Right hindlimb (tissue), 1 donor: Measurements from ENCODE around the gene NABP2.
A peak's percentile ranks its signal among the peaks of the same experiment; 100 is the strongest.
"Not testable (repeated sequence)": the region's sequence is repeated elsewhere in the genome, so short reads cannot be mapped to it uniquely, and the experiment has no call there.

Experiments used
- DNase-seq: peaks from one replicate; pipeline ENCODE4 v3.0.0-alpha.2; 2018

The NABP2 gene

GRCh38 chr12:56224102-56224701 is at the start of gene NABP2:
NABP2 (plus strand) TSS chr12:56224342; CDS start chr12:56224857, 515 bp downstream.
- DNase-seq, result peak; percentile 99

GRCh38 chr12:56178347-56178746 is 45.8 kb upstream of the NABP2 start:
- no peak for DNase-seq

DNA sequence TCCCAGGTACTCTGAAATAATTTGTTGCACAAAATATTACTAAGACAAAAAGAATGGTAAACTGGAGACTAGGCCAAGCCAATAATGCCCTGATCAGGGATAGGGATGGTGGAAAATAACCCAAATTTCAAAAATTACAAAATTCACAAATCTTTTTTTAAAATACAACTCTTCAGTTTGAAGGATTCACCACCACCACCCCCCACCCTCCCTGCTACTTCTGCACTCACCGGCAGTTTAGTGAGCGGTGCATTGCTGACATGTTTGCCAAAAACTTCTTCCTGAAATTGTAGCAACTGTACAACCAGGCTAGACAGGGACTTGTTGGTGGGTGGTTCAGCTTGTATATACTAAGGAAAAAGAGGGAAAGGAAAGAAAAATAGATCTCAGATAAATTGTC is 37.2 kb upstream of the NABP2 start:
- no peak for DNase-seq

- DNase-seq, result no peak
Observed at GRCh38 chr12:56188131-56188777, 35.9 kb upstream of the NABP2 start.

GRCh38 chr12:56188778-56189098 is 35.4 kb upstream of the NABP2 start:
- DNase-seq, result no peak

GRCh38 chr12:56189099-56189917 is 34.8 kb upstream of the NABP2 start, which contains the start of gene SMARCC2:
SMARCC2 (minus strand) TSS chr12:56189483; CDS start chr12:56189461, 22 bp downstream.
- DNase-seq, result peak; percentile 89

DNA sequence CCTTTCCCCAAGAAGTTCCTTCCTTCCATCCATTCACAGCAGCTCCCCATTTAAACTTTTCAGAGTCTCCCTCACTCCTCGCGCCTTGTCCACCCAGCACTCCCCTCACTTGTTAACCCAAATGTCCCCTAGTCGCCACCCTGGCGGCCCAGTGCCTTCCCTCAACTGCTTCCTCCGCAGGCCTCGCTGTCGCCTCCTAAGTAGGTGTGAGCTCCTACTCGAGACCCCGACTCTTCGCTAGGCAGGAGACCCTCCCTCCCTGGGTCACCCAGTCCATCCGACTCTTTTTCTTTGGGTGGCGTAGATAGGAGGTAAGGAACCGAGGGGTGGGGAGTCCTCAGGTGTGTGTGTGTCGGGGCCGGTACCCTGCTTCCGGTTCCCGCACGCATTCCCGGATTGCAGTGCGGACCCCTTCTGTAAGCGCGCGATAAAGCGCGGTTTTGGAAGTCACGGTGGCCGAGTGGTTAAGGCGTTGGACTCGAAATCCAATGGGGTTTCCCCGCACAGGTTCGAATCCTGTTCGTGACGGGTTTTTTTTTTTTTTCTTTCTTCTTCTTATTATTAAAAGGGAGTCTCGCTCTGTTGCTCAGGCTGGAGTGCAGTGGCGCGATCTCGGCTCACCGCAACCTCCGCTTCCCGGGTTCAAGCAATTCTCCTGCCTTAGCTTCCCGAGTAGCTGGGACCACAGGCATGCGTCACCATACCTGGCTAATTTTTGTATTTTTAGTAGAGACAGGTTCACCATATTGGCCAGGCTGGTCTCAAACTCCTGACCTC is 34.0 kb upstream of the NABP2 start:
- peak; percentile 94 for DNase-seq

DNA sequence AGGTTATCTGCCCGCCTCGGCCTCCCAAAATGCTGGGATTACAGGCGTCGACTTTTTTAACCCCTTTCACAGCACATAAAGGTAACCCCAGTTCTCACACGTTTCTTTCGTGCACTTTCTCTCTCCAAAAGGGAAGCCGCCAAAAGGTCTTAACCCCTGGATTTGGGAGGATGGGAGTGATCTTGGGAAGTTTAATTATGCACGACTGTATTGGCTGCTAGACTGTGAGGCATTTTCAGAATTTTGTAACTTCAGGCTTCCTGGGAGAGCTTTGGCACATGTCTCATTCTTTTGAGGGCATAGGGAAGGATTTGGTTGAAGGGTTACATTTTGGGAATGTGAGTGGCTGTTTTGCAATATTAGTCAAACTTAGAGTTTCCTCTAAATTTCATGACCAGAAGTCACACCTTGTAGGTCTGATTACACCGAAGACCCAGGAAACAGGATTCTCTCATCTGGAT is 33.4 kb upstream of the NABP2 start:
- DNase-seq, result no peak

DNA sequence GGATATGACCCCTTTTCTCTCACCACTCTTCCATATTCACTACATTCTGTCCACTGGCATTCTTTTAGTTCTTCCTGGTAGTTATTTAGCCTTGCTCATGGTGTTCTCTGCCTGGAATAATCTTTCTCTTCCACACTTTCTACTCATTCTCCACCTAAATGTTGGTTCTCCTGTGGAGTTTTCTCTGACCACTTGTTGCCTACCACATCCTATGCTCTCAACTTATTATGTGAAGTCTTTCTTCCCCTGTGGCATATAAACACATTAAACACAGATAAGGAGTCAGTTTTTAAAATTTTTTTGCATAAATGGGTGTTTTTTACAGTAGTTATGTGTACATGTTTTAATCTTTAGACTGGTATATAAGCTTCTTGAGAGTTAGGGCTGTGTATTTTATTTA is 31.6 kb upstream of the NABP2 start:
- DNase-seq, result no peak

DNA sequence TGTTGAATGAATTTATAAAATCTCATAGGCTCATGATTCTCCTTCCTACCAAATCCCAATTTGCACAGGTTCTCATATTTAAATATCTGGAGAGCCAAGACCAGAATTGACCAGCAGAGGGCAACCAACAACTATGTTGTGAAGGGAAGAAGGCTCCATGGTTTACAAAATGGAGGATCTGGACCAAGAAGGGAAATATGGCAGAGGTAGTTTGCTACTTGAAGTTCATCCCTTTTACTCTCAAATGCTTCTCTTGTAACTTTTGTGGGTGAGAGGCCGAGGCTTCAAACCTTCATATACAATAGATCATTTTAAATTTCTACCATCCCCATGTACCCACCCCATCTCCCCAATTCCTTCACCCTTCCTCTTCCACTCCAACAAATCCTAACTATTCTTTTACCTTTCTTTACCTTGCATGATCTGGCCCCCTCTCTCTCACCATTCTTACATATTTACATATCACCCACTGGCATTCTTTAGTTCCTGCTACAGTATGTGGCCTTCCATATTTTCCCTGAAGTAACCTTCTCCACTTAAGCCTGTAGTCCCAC is 31.0 kb upstream of the NABP2 start:
- peak; percentile 79 for DNase-seq

DNA sequence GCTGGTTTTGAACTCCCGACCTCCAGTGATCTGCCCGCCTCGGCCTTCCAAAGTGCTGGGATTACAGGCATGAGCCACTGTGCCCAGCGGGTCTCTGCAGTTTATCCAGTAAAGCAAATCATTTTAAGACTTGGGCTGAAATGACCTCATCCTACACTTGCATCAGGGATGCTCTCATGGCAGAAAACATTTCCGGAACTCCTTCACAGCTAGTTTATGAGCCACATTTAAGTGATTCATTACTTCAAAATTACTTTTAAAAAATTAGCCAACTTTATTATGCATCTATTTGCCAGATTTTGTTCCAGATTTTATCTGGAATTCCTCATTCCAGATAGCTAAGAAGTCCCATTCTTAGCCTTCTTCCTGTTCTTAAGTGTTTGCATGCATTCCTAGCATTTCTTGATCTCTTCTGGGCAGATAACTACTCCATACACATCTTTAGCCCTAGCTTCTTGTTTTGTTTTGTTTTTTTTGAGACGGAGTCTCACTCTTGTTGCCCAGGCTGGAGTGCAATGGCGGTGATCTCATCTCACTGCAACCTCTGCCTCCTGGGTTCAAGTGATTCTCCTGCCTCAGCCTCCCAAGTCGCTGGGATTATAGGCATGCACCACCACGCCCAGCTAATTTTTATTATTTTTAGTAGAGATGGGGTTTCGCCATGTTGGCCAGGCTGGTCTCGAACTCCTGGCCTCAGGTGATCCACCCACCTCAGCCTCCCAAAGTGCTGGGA is 27.2 kb upstream of the NABP2 start:
- not testable (repeated sequence) for DNase-seq

- no peak for DNase-seq
Observed at GRCh38 chr12:56197921-56198635, 26.1 kb upstream of the NABP2 start.

DNA sequence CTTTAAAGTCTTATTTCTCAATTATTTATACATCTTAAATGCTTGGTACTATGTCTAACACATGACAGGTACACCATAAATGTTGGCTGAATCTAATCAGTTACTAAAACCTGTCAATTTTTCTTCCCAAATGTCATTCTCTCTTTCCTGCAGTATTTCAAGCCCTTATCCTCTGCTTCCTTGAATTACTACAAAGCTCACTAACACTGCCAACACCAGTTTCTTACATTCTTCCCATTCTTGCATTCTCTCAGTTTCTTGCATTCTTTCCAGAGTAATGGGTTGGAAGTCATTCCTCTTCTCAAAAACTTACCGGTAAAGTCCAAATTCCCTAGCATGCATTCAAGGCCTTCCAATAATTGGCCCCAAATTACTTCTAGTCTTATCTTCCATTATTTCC is 25.3 kb upstream of the NABP2 start:
- DNase-seq, result no peak

DNA sequence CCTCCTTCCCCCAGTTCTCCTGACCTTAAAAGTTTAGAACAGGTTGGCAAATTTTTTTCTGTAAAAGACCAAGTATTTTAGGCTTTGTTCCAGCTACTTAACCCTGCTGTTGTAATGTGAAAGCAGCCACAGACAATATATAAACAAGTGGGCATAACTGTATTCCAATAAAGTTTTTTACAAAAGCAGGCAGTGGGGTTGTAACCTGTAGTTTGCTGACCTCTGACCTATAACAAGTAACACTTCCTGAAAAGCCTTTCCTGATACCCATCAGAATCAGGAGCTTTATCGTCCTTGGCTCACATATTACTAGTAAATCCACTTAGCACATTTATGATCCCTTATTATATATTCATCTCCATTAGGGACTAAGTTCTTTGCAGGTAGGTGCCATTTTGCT is 21.8 kb upstream of the NABP2 start:
- DNase-seq, result no peak

DNA sequence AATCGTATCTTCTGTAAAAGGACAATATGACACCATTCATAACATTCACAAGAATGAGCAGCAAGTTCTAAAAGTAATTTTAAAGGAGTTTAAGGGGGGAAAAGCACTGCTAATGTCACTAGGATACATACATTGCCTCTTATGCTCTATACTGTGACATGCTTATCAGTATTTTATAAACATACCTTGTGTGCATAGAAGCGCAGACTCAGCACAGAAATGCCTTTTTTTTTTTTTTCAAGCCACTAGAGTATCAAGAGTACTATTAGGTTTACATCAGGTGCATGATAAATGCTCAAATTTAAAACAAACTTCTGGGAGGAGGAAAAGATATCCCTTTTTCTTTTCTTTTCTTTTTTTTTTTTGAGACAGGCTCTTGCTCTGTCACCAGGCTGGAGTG is 21.3 kb upstream of the NABP2 start:
- no peak for DNase-seq

- DNase-seq, result no peak
Observed at GRCh38 chr12:56204275-56204674, 19.9 kb upstream of the NABP2 start.

- no peak for DNase-seq
Observed at GRCh38 chr12:56205445-56205844, 18.7 kb upstream of the NABP2 start.

- peak; percentile 48 for DNase-seq
Observed at GRCh38 chr12:56206452-56207166, 17.5 kb upstream of the NABP2 start.

GRCh38 chr12:56208006-56208405 is 16.1 kb upstream of the NABP2 start:
- DNase-seq, result no peak

GRCh38 chr12:56212361-56212760 is 11.8 kb upstream of the NABP2 start:
- no peak for DNase-seq

DNA sequence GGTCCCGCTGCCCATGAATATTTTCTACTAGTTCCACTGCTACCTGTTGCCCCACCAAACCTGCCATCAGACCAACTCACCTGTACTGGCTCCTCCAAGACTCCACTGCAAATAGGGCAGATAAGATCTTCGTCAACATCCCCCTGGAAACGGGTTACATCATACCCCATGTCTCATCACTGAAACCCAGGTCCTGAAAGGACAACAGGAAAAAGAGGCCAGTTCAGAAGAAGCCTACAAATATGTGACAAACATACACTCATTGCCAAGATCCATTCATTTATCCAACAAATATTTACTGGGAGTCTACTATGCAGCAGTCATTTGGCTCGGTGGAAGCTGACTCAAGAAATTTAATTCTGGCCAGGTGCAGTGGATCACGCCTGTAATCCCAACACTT is 10.3 kb upstream of the NABP2 start:
- no peak for DNase-seq
